Osteoblast (primary cell): Measurements from ENCODE around the gene TRDMT1. TPM values are rescaled to one million over a fixed set of nuclear protein-coding genes. Genes with fewer than 3 reads are reported as not detected.

ENCODE experiments used
- DNase-seq: peaks from one replicate; pipeline ENCODE4 v3.0.0; 2011; ENCODE audit warnings: low spot score, mixed read lengths; ENCODE audit not compliant: insufficient read length; ENCODE audit errors: missing footprints
- H2AFZ ChIP-seq: 2 replicates; pipeline ENCODE4 v1.6.0; 2011; ENCODE audit warnings: mild to moderate bottlenecking, low read length
- H3K27ac ChIP-seq: 2 replicates; pipeline ENCODE4 v1.5.1; 2011; ENCODE audit warnings: mild to moderate bottlenecking, low read depth, low read length, moderate library complexity
- H3K27me3 ChIP-seq: 2 replicates; pipeline ENCODE4 v1.6.0; 2012; ENCODE audit warnings: mild to moderate bottlenecking, control low read depth, inconsistent platforms, low read length, moderate library complexity; ENCODE audit not compliant: insufficient read depth
- H3K36me3 ChIP-seq: 2 replicates; pipeline ENCODE4 v1.5.1; 2011; ENCODE audit warnings: mild to moderate bottlenecking, low read length, control low read depth, moderate library complexity; ENCODE audit not compliant: insufficient read depth
- H3K4me1 ChIP-seq: 2 replicates; pipeline ENCODE4 v1.5.1; 2011; ENCODE audit warnings: mild to moderate bottlenecking, low read length, control low read depth, moderate library complexity; ENCODE audit not compliant: insufficient read depth
- H3K4me2 ChIP-seq: 2 replicates; pipeline ENCODE4 v1.6.0; 2011; ENCODE audit warnings: mild to moderate bottlenecking, low read length; ENCODE audit not compliant: insufficient read depth
- H3K4me3 ChIP-seq: fragments of 200-600 bp; sonication (generic); 3 replicates; pipeline ENCODE4 v1.5.1; 2012; ENCODE audit warnings: mild to moderate bottlenecking, low read length, inconsistent platforms; ENCODE audit not compliant: insufficient read depth
- H3K79me2 ChIP-seq: 2 replicates; pipeline ENCODE4 v1.6.0; 2012; ENCODE audit warnings: mild to moderate bottlenecking, low read length, control low read depth, inconsistent platforms; ENCODE audit not compliant: insufficient read depth
- H3K9me3 ChIP-seq: 2 replicates; pipeline ENCODE4 v1.5.1; 2011; ENCODE audit warnings: low read depth, low read length, control low read depth
- H4K20me1 ChIP-seq: 2 replicates; pipeline ENCODE4 v1.6.0; 2012; ENCODE audit warnings: mild to moderate bottlenecking, low read length, control low read depth; ENCODE audit not compliant: insufficient read depth
- total RNA-seq: library from RNA; depleted of rRNA; stranded (reverse); fragments of >200 nt; gene quantifications from 2 replicates; pipeline ENCODE4 v1.2.3, GENCODE V29; 2012
- TF ChIP-seq, protein P1 (sequence below): IDR thresholded peaks from 2 replicates; pipeline ENCODE4 v1.5.1; 2011; ENCODE audit warnings: mild to moderate bottlenecking, low read depth, low read length, moderate library complexity; ENCODE audit errors: extremely low read depth

TRDMT1 gene
- total RNA-seq, 1 donor: 7.6 TPM

DNA sequence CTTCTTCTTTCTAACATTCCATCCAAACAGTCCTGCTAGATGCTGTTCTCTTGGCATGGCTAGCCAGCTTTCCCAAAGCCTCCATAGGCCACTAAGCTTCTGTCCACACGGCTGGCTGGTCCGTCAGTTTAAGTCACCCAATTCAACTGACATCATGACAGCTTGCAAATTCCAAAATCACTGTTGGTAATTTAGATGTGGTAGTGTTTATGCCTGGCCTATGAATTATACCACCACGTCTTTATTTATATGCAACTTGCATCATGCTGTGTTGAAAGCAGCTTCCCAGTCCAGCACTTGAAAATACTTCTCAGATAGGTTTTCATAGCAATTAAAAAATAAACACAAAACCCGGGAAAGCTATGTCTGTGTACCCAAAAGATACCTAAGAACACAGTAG lies 24.3 kb upstream of the TRDMT1 start:
- Histone ChIP-seq H4K20me1 (peaks cover 16% of the 10 kb centered on the region), H3K27me3 (no peaks in the 10 kb centered on the region), H3K4me3 (no peak overlapping the region), H3K79me2 (peaks cover 26% of the 10 kb centered on the region), H3K4me2 (no peak overlapping the region), H3K4me1 (peaks cover 20% of the 10 kb centered on the region), H3K27ac (no peak overlapping the region), H3K9me3 (no peaks in the 10 kb centered on the region), H2AFZ (no peak overlapping the region), H3K36me3 (peaks cover 9% of the 10 kb centered on the region)
- TF ChIP-seq, protein P1, sequence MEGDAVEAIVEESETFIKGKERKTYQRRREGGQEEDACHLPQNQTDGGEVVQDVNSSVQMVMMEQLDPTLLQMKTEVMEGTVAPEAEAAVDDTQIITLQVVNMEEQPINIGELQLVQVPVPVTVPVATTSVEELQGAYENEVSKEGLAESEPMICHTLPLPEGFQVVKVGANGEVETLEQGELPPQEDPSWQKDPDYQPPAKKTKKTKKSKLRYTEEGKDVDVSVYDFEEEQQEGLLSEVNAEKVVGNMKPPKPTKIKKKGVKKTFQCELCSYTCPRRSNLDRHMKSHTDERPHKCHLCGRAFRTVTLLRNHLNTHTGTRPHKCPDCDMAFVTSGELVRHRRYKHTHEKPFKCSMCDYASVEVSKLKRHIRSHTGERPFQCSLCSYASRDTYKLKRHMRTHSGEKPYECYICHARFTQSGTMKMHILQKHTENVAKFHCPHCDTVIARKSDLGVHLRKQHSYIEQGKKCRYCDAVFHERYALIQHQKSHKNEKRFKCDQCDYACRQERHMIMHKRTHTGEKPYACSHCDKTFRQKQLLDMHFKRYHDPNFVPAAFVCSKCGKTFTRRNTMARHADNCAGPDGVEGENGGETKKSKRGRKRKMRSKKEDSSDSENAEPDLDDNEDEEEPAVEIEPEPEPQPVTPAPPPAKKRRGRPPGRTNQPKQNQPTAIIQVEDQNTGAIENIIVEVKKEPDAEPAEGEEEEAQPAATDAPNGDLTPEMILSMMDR: no peak
- DNase-seq: no peak

DNA sequence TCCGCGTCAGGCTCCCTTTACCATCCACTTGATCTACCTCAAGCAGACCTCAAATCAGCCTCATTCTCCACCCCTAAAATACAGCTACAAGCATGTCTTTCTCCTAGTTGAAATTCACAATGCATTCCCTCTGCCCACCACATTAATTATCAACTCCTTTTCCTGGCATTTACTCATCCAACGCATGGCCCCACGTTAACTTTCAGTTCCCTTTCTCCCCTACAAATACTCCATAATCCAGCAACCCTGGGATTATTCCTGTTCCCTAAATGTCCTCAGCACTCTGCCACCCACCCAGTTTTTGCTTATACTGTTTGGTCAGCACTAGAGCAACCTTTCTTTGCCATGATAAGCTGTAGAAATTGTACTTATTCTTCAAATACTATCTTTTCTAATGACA lies 20.9 kb upstream of the TRDMT1 start:
- Histone ChIP-seq H3K4me3 (no peak overlapping the region), H3K4me1 (peaks cover 41% of the 10 kb centered on the region), H3K9me3 (no peaks in the 10 kb centered on the region), H3K4me2 (no peak overlapping the region), H2AFZ (no peak overlapping the region), H3K27ac (no peak overlapping the region), H3K79me2 (peaks cover 9% of the 10 kb centered on the region), H3K27me3 (no peaks in the 10 kb centered on the region), H4K20me1 (no peaks in the 10 kb centered on the region), H3K36me3 (no peaks in the 10 kb centered on the region)
- no peak for DNase-seq
- TF ChIP-seq, protein P1: no peak

DNA sequence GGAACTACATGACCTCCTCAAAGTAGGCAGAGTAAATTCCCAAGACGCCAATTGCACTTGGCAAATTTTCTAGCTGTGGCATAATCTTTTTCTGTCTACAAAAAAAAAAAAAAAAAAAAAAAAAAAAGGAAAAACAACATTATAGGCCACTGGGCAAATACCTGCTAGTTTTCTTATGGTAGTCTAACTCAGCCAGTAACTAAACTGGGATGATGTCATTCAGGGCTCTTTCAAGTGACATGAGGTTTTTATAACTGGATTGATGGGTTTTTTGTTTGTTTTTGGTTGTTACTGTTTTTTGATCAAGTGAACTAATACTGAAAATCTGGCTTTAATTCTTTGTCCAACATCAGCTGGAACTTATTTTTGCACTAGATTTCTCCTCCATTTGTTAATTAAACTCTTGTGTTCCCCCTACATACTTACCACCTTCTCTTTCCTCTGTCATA lies 19.2 kb upstream of the TRDMT1 start:
- Histone ChIP-seq H4K20me1 (no peaks in the 10 kb centered on the region), H3K4me1 (peaks cover 46% of the 10 kb centered on the region), H3K27me3 (no peaks in the 10 kb centered on the region), H3K4me2 (no peak overlapping the region), H2AFZ (peak overlapping the region; percentile 4), H3K36me3 (no peaks in the 10 kb centered on the region), H3K4me3 (no peak overlapping the region), H3K27ac (peak overlapping the region; percentile 32), H3K9me3 (no peaks in the 10 kb centered on the region), H3K79me2 (no peaks in the 10 kb centered on the region)
- TF ChIP-seq, protein P1: no peak
- peak; percentile 57 for DNase-seq

DNA sequence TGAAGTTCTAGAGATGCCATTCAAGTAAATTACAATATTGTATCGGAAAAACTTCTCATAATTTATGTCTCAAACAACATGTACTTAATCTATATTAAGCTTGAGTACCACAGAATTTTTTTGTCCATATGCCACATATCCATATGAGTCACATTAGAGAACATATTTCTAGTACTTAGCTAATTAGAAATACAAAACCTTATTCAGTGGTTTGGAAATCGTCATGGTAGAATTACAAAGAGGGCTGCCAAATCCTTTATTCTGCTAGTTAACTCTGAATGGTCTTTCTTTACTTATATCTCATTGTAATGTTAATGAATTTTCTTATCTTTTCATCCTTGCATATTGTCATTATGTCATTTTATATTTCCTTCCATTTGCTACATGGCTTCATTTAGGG lies 17.6 kb upstream of the TRDMT1 start:
- H3K4me2 ChIP-seq: peak overlapping the region; percentile 13
- no peak for DNase-seq
- no peaks in the 10 kb centered on the region for H3K79me2 ChIP-seq
- peak overlapping the region; percentile 98 for H3K27ac ChIP-seq
- H3K27me3 ChIP-seq: no peaks in the 10 kb centered on the region
- peaks cover 62% of the 10 kb centered on the region for H3K4me1 ChIP-seq
- H4K20me1 ChIP-seq: no peaks in the 10 kb centered on the region
- no peak overlapping the region for H2AFZ ChIP-seq
- no peak overlapping the region for H3K4me3 ChIP-seq
- no peaks in the 10 kb centered on the region for H3K9me3 ChIP-seq
- H3K36me3 ChIP-seq: no peaks in the 10 kb centered on the region
- TF ChIP-seq, protein P1: no peak
